HG03342 (cell line): Measurements from ENCODE around the gene GNAQ.

Experiments used
- ATAC-seq: cut with Tn5 transposase; IDR thresholded peaks from one replicate; pipeline ENCODE4 v1.9.1; 2021; ENCODE audit warnings: mild to moderate bottlenecking, moderate library complexity; ENCODE audit not compliant: unreplicated experiment

The GNAQ gene

GRCh38 chr9:77851882-77852595 is 179.6 kb downstream of the GNAQ start:
- ATAC-seq = no peak

- ATAC-seq = no peak
Observed at GRCh38 chr9:77848897-77849296, 182.7 kb downstream of the GNAQ start.

GRCh38 chr9:77848404-77848803 is 183.2 kb downstream of the GNAQ start:
- no peak for ATAC-seq

- ATAC-seq = no peak
Observed at GRCh38 chr9:77847626-77848025, 184.0 kb downstream of the GNAQ start.

- ATAC-seq = no peak
Observed at GRCh38 chr9:77847059-77847499, 184.5 kb downstream of the GNAQ start.

GRCh38 chr9:77844415-77844814 is 187.2 kb downstream of the GNAQ start:
- no peak for ATAC-seq

- no peak for ATAC-seq
Observed at GRCh38 chr9:77843871-77844155, 187.8 kb downstream of the GNAQ start.

- ATAC-seq = no peak
Observed at GRCh38 chr9:77843076-77843870, 188.3 kb downstream of the GNAQ start.

GRCh38 chr9:77841739-77842386 is 189.7 kb downstream of the GNAQ start:
- peak; percentile 62 for ATAC-seq

GRCh38 chr9:77839459-77840140 is 192.0 kb downstream of the GNAQ start:
- ATAC-seq = no peak

GRCh38 chr9:77838986-77839385 is 192.6 kb downstream of the GNAQ start:
- no peak for ATAC-seq

- no peak for ATAC-seq
Observed at GRCh38 chr9:77834898-77835488, 196.6 kb downstream of the GNAQ start.

- ATAC-seq = no peak
Observed at GRCh38 chr9:77833561-77834429, 197.8 kb downstream of the GNAQ start.

GRCh38 chr9:77832639-77833038 is 199.0 kb downstream of the GNAQ start:
- ATAC-seq = no peak

- ATAC-seq = no peak
Observed at GRCh38 chr9:77831781-77832180, 199.8 kb downstream of the GNAQ start.

GRCh38 chr9:77830618-77831285 is 200.9 kb downstream of the GNAQ start:
- no peak for ATAC-seq

GRCh38 chr9:77829420-77829819 is 202.2 kb downstream of the GNAQ start:
- no peak for ATAC-seq

- ATAC-seq = no peak
Observed at GRCh38 chr9:77827104-77827784, 204.4 kb downstream of the GNAQ start.

- ATAC-seq = no peak
Observed at GRCh38 chr9:77826621-77827020, 205.0 kb downstream of the GNAQ start.
